ENCODE measurements around the gene IP6K1.

- TF ChIP-seq CTCF (conservative IDR thresholded peaks at IDR 0.05; ENCODE audit: low read depth in 2 of 2) = no peak
- no peak for TF ChIP-seq EZH2 (IDR thresholded peaks at IDR 0.05; ENCODE audit: low read depth, unreplicated experiment)
- no peak for TF ChIP-seq EZH2phosphoT487 (IDR thresholded peaks at IDR 0.05; ENCODE audit: unreplicated experiment)
- TF ChIP-seq ETS1 (IDR thresholded peaks at IDR 0.05) = no peak
- no peak for TF ChIP-seq ZNF462 (CRISPR knock-in tag; IDR thresholded peaks at IDR 0.05)
- no peak for TF ChIP-seq POLR2AphosphoS5 (IDR thresholded peaks at IDR 0.05; ENCODE audit: low read depth)
- no peak for TF ChIP-seq CREB1 (CRISPR knock-in tag; IDR thresholded peaks at IDR 0.05; ENCODE audit: low read depth)
- TF ChIP-seq STAT1 (IDR thresholded peaks at IDR 0.05; ENCODE audit: unreplicated experiment) = no peak
- no peak for TF ChIP-seq ZNF331 (CRISPR knock-in tag; IDR thresholded peaks at IDR 0.05; ENCODE audit: low read depth)
- TF ChIP-seq REST (IDR thresholded peaks at IDR 0.05; ENCODE audit: unreplicated experiment) = no peak
Measured at GRCh38 chr3:49769926-49770325, 16.4 kb downstream of the IP6K1 start.

Data from GM23338 (cell line).